ENCODE data around the gene IFNE. TPM values are rescaled to one million over a fixed set of nuclear protein-coding genes. Genes with fewer than 3 reads are reported as not detected.

Gene IFNE
- total RNA-seq, 1 experiment from 2014 or later, result 0.34 TPM

DNA sequence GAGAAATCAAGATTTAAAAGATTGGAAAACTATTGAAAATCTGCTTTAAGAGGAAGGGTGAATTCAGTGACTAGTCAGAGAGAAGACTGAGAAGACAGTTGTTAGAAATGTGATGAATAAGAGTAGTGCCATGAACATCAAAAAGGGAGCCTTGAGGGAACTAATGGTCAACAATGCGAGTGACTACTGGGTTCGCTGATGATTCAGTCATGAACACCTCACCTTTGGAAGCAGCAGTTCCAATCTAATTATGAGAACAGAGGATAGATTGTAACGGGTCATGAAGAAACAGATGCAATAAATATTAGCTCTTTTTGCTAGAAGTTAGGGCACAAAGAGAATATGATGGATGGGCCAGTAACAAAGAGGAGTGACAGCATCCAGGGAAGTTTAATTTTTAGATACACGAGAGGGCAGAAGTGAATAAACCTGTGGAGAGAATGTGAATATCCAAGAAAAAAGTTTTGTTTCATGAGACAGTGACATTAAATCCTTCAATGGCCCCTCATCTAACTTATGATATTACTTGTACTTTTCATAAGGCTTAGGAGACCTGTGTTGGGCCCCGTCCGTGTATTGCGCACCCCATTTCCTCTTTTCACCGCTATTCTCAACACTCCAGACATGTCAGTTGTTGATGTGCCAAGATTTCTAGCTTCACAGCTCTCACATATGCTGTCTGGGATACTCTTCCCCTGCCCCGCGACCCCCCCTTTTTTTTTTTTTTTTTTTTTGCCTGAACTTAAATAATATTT is 23.5 kb upstream of the IFNE start:
- intact Hi-C loops (cut with micrococcal nuclease; ENCODE audit: unreplicated experiment), result loop anchor here (2.0 kb wide), 3 partner anchors 39 to 71 kb away; no protein-coding TSS in a partner anchor
- ChIA-PET POLR2A (interaction anchor here (0.6 kb wide), 1 partner anchor 118 kb away, joined by 8 read pairs; no protein-coding TSS in a partner anchor), CTCF (interaction anchor here (0.6 kb wide), 1 partner anchor 794 kb away, joined by 5 read pairs; no protein-coding TSS in a partner anchor)
- no peak overlapping the region for H3K4me3 Mint-ChIP-seq (ENCODE audit: unreplicated experiment)
- Histone ChIP-seq H3K27me3 (replicated peaks; ENCODE audit: control insufficient read depth, insufficient read depth, low read length) (no peaks in the 10 kb centered on the region), H3K4me3 (ENCODE audit: low read depth, low read length) (no peak overlapping the region), H3K36me3 (ENCODE audit: control insufficient read depth, insufficient read depth, low read length) (no peaks in the 10 kb centered on the region), H3K4me1 (peaks cover 41% of the 10 kb centered on the region), H3K9me3 (no peaks in the 10 kb centered on the region)
- peaks cover 11% of the 10 kb centered on the region for H3K36me3 Mint-ChIP-seq (ENCODE audit: insufficient read depth, unreplicated experiment)
- BruUV-seq (replicated peaks), result no TSS peak
- TF ChIP-seq, protein P1, sequence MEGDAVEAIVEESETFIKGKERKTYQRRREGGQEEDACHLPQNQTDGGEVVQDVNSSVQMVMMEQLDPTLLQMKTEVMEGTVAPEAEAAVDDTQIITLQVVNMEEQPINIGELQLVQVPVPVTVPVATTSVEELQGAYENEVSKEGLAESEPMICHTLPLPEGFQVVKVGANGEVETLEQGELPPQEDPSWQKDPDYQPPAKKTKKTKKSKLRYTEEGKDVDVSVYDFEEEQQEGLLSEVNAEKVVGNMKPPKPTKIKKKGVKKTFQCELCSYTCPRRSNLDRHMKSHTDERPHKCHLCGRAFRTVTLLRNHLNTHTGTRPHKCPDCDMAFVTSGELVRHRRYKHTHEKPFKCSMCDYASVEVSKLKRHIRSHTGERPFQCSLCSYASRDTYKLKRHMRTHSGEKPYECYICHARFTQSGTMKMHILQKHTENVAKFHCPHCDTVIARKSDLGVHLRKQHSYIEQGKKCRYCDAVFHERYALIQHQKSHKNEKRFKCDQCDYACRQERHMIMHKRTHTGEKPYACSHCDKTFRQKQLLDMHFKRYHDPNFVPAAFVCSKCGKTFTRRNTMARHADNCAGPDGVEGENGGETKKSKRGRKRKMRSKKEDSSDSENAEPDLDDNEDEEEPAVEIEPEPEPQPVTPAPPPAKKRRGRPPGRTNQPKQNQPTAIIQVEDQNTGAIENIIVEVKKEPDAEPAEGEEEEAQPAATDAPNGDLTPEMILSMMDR (IDR thresholded peaks at IDR 0.05; ENCODE audit: insufficient read depth in 1 of 2, low read depth in 1 of 2, low read length in 1 of 2, severe bottlenecking in 1 of 2, unreplicated experiment in 1 of 2), result no peak
- no peak for DNase-seq
- no peaks in the 10 kb centered on the region for H3K27me3 Mint-ChIP-seq (ENCODE audit: insufficient read depth, unreplicated experiment)
- no peak overlapping the region for H3K27ac Mint-ChIP-seq (ENCODE audit: unreplicated experiment)
- H3K4me1 Mint-ChIP-seq (ENCODE audit: low read depth, unreplicated experiment), result peaks cover 20% of the 10 kb centered on the region
- H3K9me3 Mint-ChIP-seq (ENCODE audit: unreplicated experiment), result no peaks in the 10 kb centered on the region

DNA sequence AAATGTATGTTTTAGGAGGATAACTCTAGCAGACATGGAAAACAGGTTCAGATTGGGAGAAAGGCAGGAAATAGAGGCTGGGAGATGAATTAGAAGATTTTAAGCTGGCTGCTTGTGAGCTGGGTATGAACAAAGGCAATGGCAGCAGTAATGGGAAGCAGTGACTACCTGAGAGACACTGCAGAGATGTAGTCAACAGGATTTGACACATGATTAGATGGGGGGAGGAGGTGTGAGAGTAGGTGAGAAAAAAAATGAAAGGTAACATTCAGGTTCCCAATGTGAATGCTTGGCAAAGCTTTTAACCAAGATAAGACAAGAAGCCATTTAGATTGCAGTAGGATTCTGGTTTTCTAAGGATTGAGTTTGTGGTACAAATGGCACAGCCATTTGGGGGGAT is 22.8 kb upstream of the IFNE start:
- no peak for DNase-seq
- H3K9me3 ChIP-seq, result no peaks in the 10 kb centered on the region
- Mint-ChIP-seq H3K4me1 (ENCODE audit: low read depth, unreplicated experiment) (peaks cover 20% of the 10 kb centered on the region), H3K9me3 (ENCODE audit: unreplicated experiment) (no peaks in the 10 kb centered on the region), H3K4me3 (ENCODE audit: unreplicated experiment) (no peak overlapping the region), H3K27me3 (ENCODE audit: insufficient read depth, unreplicated experiment) (no peaks in the 10 kb centered on the region), H3K36me3 (ENCODE audit: insufficient read depth, unreplicated experiment) (peaks cover 11% of the 10 kb centered on the region), H3K27ac (ENCODE audit: unreplicated experiment) (no peak overlapping the region)
- BruUV-seq (replicated peaks), result no TSS peak
- H3K4me3 ChIP-seq (ENCODE audit: low read depth, low read length), result no peak overlapping the region
- intact Hi-C loops (cut with micrococcal nuclease; ENCODE audit: unreplicated experiment), result no loop called here
- ChIA-PET POLR2A (no interaction called here), CTCF (no interaction called here)
- H3K27me3 ChIP-seq (replicated peaks; ENCODE audit: control insufficient read depth, insufficient read depth, low read length), result no peaks in the 10 kb centered on the region
- peaks cover 38% of the 10 kb centered on the region for H3K4me1 ChIP-seq
- TF ChIP-seq, protein P1 (IDR thresholded peaks at IDR 0.05; ENCODE audit: insufficient read depth in 1 of 2, low read depth in 1 of 2, low read length in 1 of 2, severe bottlenecking in 1 of 2, unreplicated experiment in 1 of 2), result no peak
- no peaks in the 10 kb centered on the region for H3K36me3 ChIP-seq (ENCODE audit: control insufficient read depth, insufficient read depth, low read length)

DNA sequence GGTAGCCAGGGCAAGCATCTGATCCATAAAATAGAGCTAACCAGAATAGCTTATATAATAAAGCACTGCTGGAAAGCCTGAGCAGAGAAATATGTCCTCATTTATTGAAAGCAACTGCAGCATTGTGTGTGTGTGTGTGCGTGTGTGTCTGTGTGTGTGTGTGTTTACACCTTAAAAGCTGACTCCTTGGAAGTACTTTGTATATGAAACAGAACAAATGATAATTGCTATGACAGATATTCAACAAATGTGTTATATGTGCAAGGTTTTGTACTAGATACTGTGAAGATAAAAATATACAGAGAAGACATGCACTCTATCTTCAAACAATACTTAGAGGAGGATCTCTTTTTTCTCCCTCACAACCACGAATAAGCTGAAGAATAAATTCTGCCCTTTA is 22.0 kb upstream of the IFNE start:
- H3K27me3 ChIP-seq (replicated peaks; ENCODE audit: control insufficient read depth, insufficient read depth, low read length), result no peaks in the 10 kb centered on the region
- TF ChIP-seq, protein P1 (IDR thresholded peaks at IDR 0.05; ENCODE audit: insufficient read depth in 1 of 2, low read depth in 1 of 2, low read length in 1 of 2, severe bottlenecking in 1 of 2, unreplicated experiment in 1 of 2), result no peak
- DNase-seq, result no peak
- intact Hi-C loops (cut with micrococcal nuclease; ENCODE audit: unreplicated experiment), result no loop called here
- no peak overlapping the region for H3K4me3 ChIP-seq (ENCODE audit: low read depth, low read length)
- no peaks in the 10 kb centered on the region for H3K36me3 ChIP-seq (ENCODE audit: control insufficient read depth, insufficient read depth, low read length)
- no peaks in the 10 kb centered on the region for H3K9me3 ChIP-seq
- no TSS peak for BruUV-seq (replicated peaks)
- ChIA-PET POLR2A (interaction anchor here (0.5 kb wide), 1 partner anchor 1040 kb away, joined by 3 read pairs; no protein-coding TSS in a partner anchor), CTCF (no interaction called here)
- H3K9me3 Mint-ChIP-seq (ENCODE audit: unreplicated experiment), result no peaks in the 10 kb centered on the region
- H3K27me3 Mint-ChIP-seq (ENCODE audit: insufficient read depth, unreplicated experiment), result no peaks in the 10 kb centered on the region
- no peak overlapping the region for H3K4me3 Mint-ChIP-seq (ENCODE audit: unreplicated experiment)
- H3K27ac Mint-ChIP-seq (ENCODE audit: unreplicated experiment), result no peak overlapping the region
- peaks cover 27% of the 10 kb centered on the region for H3K4me1 Mint-ChIP-seq (ENCODE audit: low read depth, unreplicated experiment)
- peaks cover 11% of the 10 kb centered on the region for H3K36me3 Mint-ChIP-seq (ENCODE audit: insufficient read depth, unreplicated experiment)
- H3K4me1 ChIP-seq, result peaks cover 39% of the 10 kb centered on the region

Measured in Caco-2 (cell line).